Osteoblast (primary cell): ENCODE results near the gene AUTS2. TPM values are rescaled to one million over a fixed set of nuclear protein-coding genes. Genes with fewer than 3 reads are reported as not detected.

Experiments
- DNase-seq: peaks from one replicate; pipeline ENCODE4 v3.0.0; 2011; ENCODE audit warnings: low spot score, mixed read lengths; ENCODE audit not compliant: insufficient read length; ENCODE audit errors: missing footprints
- H2AFZ ChIP-seq: 2 replicates; pipeline ENCODE4 v1.6.0; 2011; ENCODE audit warnings: mild to moderate bottlenecking, low read length
- H3K27ac ChIP-seq: 2 replicates; pipeline ENCODE4 v1.5.1; 2011; ENCODE audit warnings: mild to moderate bottlenecking, low read depth, low read length, moderate library complexity
- H3K27me3 ChIP-seq: 2 replicates; pipeline ENCODE4 v1.6.0; 2012; ENCODE audit warnings: mild to moderate bottlenecking, control low read depth, inconsistent platforms, low read length, moderate library complexity; ENCODE audit not compliant: insufficient read depth
- H3K36me3 ChIP-seq: 2 replicates; pipeline ENCODE4 v1.5.1; 2011; ENCODE audit warnings: mild to moderate bottlenecking, low read length, control low read depth, moderate library complexity; ENCODE audit not compliant: insufficient read depth
- H3K4me1 ChIP-seq: 2 replicates; pipeline ENCODE4 v1.5.1; 2011; ENCODE audit warnings: mild to moderate bottlenecking, low read length, control low read depth, moderate library complexity; ENCODE audit not compliant: insufficient read depth
- H3K4me2 ChIP-seq: 2 replicates; pipeline ENCODE4 v1.6.0; 2011; ENCODE audit warnings: mild to moderate bottlenecking, low read length; ENCODE audit not compliant: insufficient read depth
- H3K4me3 ChIP-seq: fragments of 200-600 bp; sonication (generic); 3 replicates; pipeline ENCODE4 v1.5.1; 2012; ENCODE audit warnings: mild to moderate bottlenecking, low read length, inconsistent platforms; ENCODE audit not compliant: insufficient read depth
- H3K79me2 ChIP-seq: 2 replicates; pipeline ENCODE4 v1.6.0; 2012; ENCODE audit warnings: mild to moderate bottlenecking, low read length, control low read depth, inconsistent platforms; ENCODE audit not compliant: insufficient read depth
- H3K9me3 ChIP-seq: 2 replicates; pipeline ENCODE4 v1.5.1; 2011; ENCODE audit warnings: low read depth, low read length, control low read depth
- H4K20me1 ChIP-seq: 2 replicates; pipeline ENCODE4 v1.6.0; 2012; ENCODE audit warnings: mild to moderate bottlenecking, low read length, control low read depth; ENCODE audit not compliant: insufficient read depth
- CTCF ChIP-seq: IDR thresholded peaks from 2 replicates; pipeline ENCODE4 v1.5.1; 2011; ENCODE audit warnings: mild to moderate bottlenecking, low read depth, low read length, moderate library complexity; ENCODE audit errors: extremely low read depth
- total RNA-seq: library from RNA; depleted of rRNA; stranded (reverse); fragments of >200 nt; gene quantifications from 2 replicates; pipeline ENCODE4 v1.2.3, GENCODE V29; 2012

AUTS2 gene
- total RNA-seq, 1 donor, result 15.2 TPM

GRCh38 chr7:70695795-70696083, 1097.5 kb downstream of the AUTS2 start:
- peak; percentile 91 for DNase-seq
- Histone ChIP-seq H3K27ac (peak overlapping the region; percentile 54), H2AFZ (peak overlapping the region; percentile 87), H3K4me3 (peak overlapping the region; percentile 88), H3K9me3 (no peaks in the 10 kb centered on the region), H3K79me2 (peaks cover 40% of the 10 kb centered on the region), H3K4me2 (peak overlapping the region; percentile 82), H3K27me3 (no peaks in the 10 kb centered on the region), H3K4me1 (peaks cover 10% of the 10 kb centered on the region), H3K36me3 (no peaks in the 10 kb centered on the region), H4K20me1 (no peaks in the 10 kb centered on the region)
- TF ChIP-seq CTCF, result no peak

GRCh38 chr7:70696201-70696754, 1098.0 kb downstream of the AUTS2 start:
- H3K79me2 ChIP-seq, result peaks cover 45% of the 10 kb centered on the region
- TF ChIP-seq CTCF, result no peak
- peak overlapping the region; percentile 82 for H3K4me2 ChIP-seq
- H3K4me1 ChIP-seq, result peaks cover 10% of the 10 kb centered on the region
- no peaks in the 10 kb centered on the region for H3K27me3 ChIP-seq
- DNase-seq, result no peak
- H3K9me3 ChIP-seq, result no peaks in the 10 kb centered on the region
- peak overlapping the region; percentile 88 for H3K4me3 ChIP-seq
- peak overlapping the region; percentile 53 for H3K27ac ChIP-seq
- H3K36me3 ChIP-seq, result no peaks in the 10 kb centered on the region
- peak overlapping the region; percentile 87 for H2AFZ ChIP-seq
- no peaks in the 10 kb centered on the region for H4K20me1 ChIP-seq

GRCh38 chr7:70698219-70698832, 1100.1 kb downstream of the AUTS2 start:
- peaks cover 10% of the 10 kb centered on the region for H3K4me1 ChIP-seq
- no peaks in the 10 kb centered on the region for H3K9me3 ChIP-seq
- H3K79me2 ChIP-seq, result peaks cover 60% of the 10 kb centered on the region
- H3K4me3 ChIP-seq, result no peak overlapping the region
- no peak overlapping the region for H2AFZ ChIP-seq
- no peaks in the 10 kb centered on the region for H4K20me1 ChIP-seq
- peak; percentile 94 for TF ChIP-seq CTCF
- H3K36me3 ChIP-seq, result no peaks in the 10 kb centered on the region
- H3K27ac ChIP-seq, result no peak overlapping the region
- peak; percentile 96 for DNase-seq
- no peaks in the 10 kb centered on the region for H3K27me3 ChIP-seq
- no peak overlapping the region for H3K4me2 ChIP-seq

GRCh38 chr7:70699271-70699670, 1101.0 kb downstream of the AUTS2 start:
- no peak overlapping the region for H3K4me2 ChIP-seq

More at GRCh38 chr7:70699271-70699670, 1101.0 kb downstream of the AUTS2 start:
- Histone ChIP-seq H4K20me1 (peaks cover 4% of the 10 kb centered on the region), H3K27ac (no peak overlapping the region), H3K4me3 (no peak overlapping the region), H3K4me1 (peaks cover 10% of the 10 kb centered on the region), H3K27me3 (no peaks in the 10 kb centered on the region), H2AFZ (no peak overlapping the region), H3K9me3 (no peaks in the 10 kb centered on the region), H3K79me2 (peaks cover 67% of the 10 kb centered on the region), H3K36me3 (no peaks in the 10 kb centered on the region)
- no peak for DNase-seq
- no peak for TF ChIP-seq CTCF
